GM12873 (cell line): ENCODE measurements around the gene GAS7.

Experiments used
- TF ChIP-seq, protein P1 (sequence below): IDR thresholded peaks from 2 replicates; pipeline ENCODE4 v1.5.1; 2012; ENCODE audit warnings: low read depth, mild to moderate bottlenecking, moderate library complexity, low read length, control low read depth; ENCODE audit not compliant: insufficient read depth; ENCODE audit errors: missing control alignments

The GAS7 gene

DNA sequence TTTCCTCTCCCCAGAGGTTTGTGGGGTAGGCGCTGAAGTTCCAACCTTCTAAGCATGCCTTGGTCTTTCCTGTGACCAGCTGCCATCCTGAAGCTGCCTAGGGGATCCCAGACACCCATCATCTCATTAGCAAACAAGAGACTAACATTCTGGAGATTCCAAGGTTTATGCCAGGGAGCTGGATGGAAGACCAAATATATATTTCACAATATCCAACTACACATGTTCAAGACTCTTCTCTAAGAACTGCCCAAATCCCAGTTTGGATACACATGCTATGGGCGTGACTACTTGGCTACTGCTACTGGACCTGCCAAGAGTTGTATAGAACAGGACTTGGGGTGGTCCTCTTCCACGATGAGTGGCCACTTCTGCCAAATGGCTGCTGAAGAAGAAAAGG is 200.3 kb downstream of the GAS7 start:
- TF ChIP-seq, protein P1, sequence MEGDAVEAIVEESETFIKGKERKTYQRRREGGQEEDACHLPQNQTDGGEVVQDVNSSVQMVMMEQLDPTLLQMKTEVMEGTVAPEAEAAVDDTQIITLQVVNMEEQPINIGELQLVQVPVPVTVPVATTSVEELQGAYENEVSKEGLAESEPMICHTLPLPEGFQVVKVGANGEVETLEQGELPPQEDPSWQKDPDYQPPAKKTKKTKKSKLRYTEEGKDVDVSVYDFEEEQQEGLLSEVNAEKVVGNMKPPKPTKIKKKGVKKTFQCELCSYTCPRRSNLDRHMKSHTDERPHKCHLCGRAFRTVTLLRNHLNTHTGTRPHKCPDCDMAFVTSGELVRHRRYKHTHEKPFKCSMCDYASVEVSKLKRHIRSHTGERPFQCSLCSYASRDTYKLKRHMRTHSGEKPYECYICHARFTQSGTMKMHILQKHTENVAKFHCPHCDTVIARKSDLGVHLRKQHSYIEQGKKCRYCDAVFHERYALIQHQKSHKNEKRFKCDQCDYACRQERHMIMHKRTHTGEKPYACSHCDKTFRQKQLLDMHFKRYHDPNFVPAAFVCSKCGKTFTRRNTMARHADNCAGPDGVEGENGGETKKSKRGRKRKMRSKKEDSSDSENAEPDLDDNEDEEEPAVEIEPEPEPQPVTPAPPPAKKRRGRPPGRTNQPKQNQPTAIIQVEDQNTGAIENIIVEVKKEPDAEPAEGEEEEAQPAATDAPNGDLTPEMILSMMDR: no peak

DNA sequence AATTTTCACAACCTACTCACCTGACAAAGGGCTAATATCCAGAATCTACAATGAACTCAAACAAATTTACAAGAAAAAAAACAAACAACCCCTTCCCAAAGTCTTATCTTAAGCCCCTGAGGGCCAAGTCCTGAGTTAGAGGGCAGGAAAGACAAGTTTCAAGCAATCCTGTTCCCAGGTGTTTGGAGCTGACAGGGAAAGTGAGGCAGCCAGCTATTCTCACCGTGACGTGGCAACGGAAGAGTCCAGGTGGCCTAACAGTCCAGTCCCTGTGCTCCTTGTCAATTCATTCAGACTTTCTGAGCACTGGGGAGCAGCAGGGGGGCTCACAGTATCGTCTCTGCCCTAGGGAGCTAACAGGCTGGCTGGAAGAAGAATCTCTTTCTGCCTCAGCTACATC is 203.6 kb downstream of the GAS7 start:
- TF ChIP-seq, protein P1: no peak

DNA sequence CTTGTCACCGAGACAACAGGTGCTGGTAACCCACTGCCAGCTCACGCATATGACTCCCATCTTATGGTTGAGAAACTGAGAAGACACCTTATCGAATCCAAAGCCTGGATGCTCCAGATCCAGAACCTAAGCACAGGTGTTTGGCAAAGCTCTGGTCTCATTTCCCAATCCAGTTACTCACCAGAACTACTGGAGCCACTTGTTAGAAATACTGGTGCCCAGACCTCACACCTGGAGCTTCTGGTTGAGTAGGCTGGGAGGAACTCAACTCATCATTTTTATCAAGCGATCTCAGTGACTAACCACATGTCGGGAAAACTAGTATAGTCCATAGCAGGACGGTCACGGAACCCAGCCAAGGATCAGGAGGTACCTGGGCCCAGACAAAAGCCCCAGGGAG is 206.6 kb downstream of the GAS7 start:
- TF ChIP-seq, protein P1: no peak

DNA sequence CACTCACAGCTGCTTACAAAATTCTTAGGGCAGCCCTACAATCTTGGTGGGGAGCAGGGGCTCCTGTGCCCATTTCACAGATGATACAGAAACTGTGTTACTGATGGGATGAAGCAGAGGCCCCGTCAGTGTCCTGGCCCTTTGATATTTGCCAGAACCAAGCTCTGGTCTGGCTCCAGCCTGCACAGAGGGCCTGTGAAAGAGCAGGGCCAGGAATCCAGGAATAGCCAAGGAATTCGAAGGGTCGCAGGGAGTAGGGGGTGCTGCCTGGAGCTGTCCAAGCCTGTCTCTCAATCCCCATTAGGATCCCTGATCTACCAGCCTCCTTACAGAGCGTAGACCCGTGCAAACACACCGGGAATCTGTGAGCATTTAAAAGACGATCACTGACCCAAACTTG is 207.1 kb downstream of the GAS7 start:
- TF ChIP-seq, protein P1: no peak

DNA sequence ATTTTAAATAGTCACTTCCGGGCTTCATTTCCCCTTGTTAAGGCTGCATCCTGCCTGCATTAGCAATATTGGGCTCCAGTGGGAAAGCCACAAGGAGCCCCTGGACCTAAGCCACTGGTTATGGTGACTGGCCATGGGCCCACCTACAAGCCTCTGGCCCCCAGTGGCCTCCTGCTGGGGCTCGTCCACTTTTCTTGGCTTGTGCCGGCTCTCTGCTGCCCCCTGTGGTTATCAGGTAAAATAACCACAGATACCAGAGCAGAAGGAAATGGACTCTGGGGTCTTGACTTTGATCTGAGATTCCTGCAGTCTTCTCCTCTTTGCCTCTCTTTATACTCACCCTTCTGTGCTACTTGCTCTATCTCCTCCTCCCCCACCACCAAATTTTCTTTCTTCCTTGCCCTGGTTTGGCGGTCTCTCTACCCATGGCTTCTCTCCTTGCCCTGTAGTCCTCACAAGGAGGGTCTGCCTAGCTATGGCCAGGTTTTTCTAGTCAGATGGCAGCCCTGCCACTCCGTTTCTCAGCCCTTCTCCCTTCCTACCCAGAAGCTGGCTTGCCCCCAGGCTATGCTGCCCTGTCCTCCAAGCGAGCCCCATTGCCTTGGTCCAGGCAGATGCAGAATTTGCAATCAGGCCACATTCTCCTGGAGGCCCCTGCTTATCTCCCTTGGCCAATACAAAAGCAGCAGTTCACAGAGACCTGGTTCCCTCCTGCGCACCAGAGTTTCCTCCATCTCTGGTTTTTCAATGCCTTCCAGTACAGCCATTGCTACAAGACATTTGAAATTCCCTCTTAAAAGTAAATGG is 210.4 kb downstream of the GAS7 start:
- TF ChIP-seq, protein P1: peak; percentile 88

DNA sequence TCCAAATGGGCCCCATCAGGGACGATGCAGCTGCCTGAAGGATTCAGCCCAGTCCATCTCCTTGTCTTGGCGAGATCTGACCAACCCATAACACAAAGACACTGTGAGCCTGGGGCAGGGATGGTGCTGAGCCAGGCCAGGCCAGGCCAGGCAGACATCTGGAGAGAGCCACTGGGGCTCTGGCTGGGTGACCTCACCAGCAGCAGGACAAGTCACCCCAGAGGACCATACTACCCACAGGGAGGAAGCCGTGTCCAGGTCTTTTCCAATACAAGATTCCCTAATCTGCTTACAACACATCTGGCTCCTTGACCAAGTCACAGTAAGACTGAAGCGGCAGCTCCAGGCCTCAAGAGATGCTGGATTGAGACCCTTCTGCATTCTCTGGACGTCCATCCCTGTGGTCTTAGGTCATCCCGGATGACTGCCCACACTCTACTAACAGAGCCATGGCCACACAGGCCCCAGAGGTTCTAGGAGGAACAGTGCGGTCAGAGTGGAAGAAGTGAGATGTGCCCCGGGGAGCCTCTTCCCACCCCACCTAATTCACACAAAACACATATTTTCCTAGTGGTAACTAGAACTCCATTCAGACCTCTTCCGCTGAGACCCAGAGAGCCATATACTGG is 211.5 kb downstream of the GAS7 start:
- TF ChIP-seq, protein P1: no peak

DNA sequence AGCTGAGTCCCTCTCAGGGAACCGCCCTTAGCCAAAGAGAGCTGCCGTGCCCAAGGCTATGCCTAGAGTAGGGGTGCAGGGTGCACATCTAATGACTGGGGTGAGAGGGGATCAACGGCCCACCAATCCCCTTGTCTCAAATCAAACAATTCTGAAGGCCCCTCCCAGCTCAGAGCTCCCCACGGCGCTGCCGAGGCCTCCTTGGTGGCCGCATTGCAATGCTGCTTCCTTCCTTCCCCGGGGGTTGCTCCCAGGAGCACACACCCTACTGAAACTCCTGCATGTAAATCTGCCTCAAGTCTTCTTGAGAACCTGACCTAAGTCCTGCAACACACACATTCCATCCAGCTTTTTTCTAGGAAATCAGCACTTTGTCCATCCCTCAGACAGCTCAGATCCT is 212.8 kb downstream of the GAS7 start:
- TF ChIP-seq, protein P1: no peak
